A673 (cell line): ENCODE results near the gene FAHD2A. TPM values are rescaled to one million over a fixed set of nuclear protein-coding genes. Genes with fewer than 3 reads are reported as not detected.

Experiments
- BruUV-seq: library from RNA; stranded (reverse); fragments of 400-500 nt; replicated peaks from 2 replicates; lab custom pipeline; 2021; lab: Mats Ljungman, UMichigan
- CTCF ChIA-PET: fragments of 300-600 bp; sonication (Branson Sonifier 250); formaldehyde crosslinking; loops from one replicate; lab custom pipeline; 2022; ENCODE audit warnings: antibody characterized with exemption; lab: Charles Lee
- POLR2A ChIA-PET: fragments of 300-600 bp; sonication (Branson Sonifier 250); formaldehyde crosslinking; loops from one replicate; lab custom pipeline; 2022; ENCODE audit warnings: antibody characterized with exemption; ENCODE audit not compliant: low non-redundant PET; lab: Charles Lee
- DNase-seq: peaks from one replicate; pipeline ENCODE4 v3.0.0-alpha.2; 2015; ENCODE audit warnings: low spot score
- H3K27ac ChIP-seq: fragments of 200-600 bp; sonication (generic); 2 replicates; pipeline ENCODE4 v1.5.1; 2016; ENCODE audit warnings: mixed run types, low read depth, mild to moderate bottlenecking, mixed read lengths, antibody characterized with exemption, low read length; ENCODE audit not compliant: poor library complexity, severe bottlenecking
- H3K27me3 ChIP-seq: fragments of 200-600 bp; sonication (generic); replicated peaks from 2 replicates; pipeline ENCODE4 v1.6.1; 2017; ENCODE audit warnings: mixed run types, low read depth, mild to moderate bottlenecking, mixed read lengths, antibody characterized with exemption, low read length; ENCODE audit not compliant: insufficient read depth, poor library complexity
- H3K36me3 ChIP-seq: fragments of 200-600 bp; sonication (generic); 2 replicates; pipeline ENCODE4 v1.6.1; 2016; ENCODE audit warnings: mixed run types, mild to moderate bottlenecking, mixed read lengths, antibody characterized with exemption, low read length; ENCODE audit not compliant: insufficient read depth, poor library complexity, severe bottlenecking
- H3K4me1 ChIP-seq: fragments of 200-600 bp; sonication (generic); 2 replicates; pipeline ENCODE4 v1.6.1; 2017; ENCODE audit warnings: mixed run types, mild to moderate bottlenecking, mixed read lengths, antibody characterized with exemption, low read length; ENCODE audit not compliant: insufficient read depth, poor library complexity, severe bottlenecking
- H3K4me3 ChIP-seq: fragments of 200-600 bp; sonication (generic); 2 replicates; pipeline ENCODE4 v1.5.1; 2016; ENCODE audit warnings: low read depth, mixed run types, mild to moderate bottlenecking, mixed read lengths, low read length; ENCODE audit not compliant: poor library complexity, severe bottlenecking
- H3K9me3 ChIP-seq: fragments of 200-600 bp; sonication (generic); 2 replicates; pipeline ENCODE4 v1.6.1; 2016; ENCODE audit warnings: mixed run types, low read depth, mild to moderate bottlenecking, mixed read lengths, antibody characterized with exemption, low read length; ENCODE audit not compliant: poor library complexity, severe bottlenecking
- CTCF ChIP-seq: fragments of 300-800, 200-600 bp; sonication (generic); conservative IDR thresholded peaks from 2 replicates; pipeline ENCODE4 v1.5.1; 2017; ENCODE audit warnings: low read depth, mild to moderate bottlenecking, antibody characterized with exemption, low read length, moderate library complexity, mixed read lengths
- EZH2 ChIP-seq: fragments of 200-600 bp; sonication (generic); IDR thresholded peaks from 2 replicates; pipeline ENCODE4 v1.6.1; 2017; ENCODE audit warnings: borderline replicate concordance, low read depth, mild to moderate bottlenecking, mixed read lengths, antibody characterized with exemption, low read length; ENCODE audit not compliant: poor library complexity, severe bottlenecking
- intact Hi-C: fragments of 100-400 bp; cut with micrococcal nuclease; formaldehyde crosslinking; loops from one replicate; pipeline ENCODE4 v1.10.0; 2022; ENCODE audit not compliant: unreplicated experiment
- total RNA-seq: library from RNA; stranded (reverse); gene quantifications from 2 replicates; pipeline ENCODE4 v1.2.3, GENCODE V29; 2021

Gene FAHD2A
- total RNA-seq, 1 experiment from 2014 or later, result 28.9 TPM

- POLR2A ChIA-PET, result no interaction called here
- no peaks in the 10 kb centered on the region for H3K27me3 ChIP-seq
Observed at GRCh38 chr2:95386031-95386430, 16.5 kb upstream of the FAHD2A start.

GRCh38 chr2:95387358-95387757, 15.2 kb upstream of the FAHD2A start:
- H3K4me3 ChIP-seq, result no peak overlapping the region
- H3K27ac ChIP-seq, result no peak overlapping the region
- ChIA-PET CTCF (no interaction called here), POLR2A (no interaction called here)
- intact Hi-C loops, result no loop called here
- no peaks in the 10 kb centered on the region for H3K9me3 ChIP-seq
- H3K4me1 ChIP-seq, result no peaks in the 10 kb centered on the region
- no peaks in the 10 kb centered on the region for H3K27me3 ChIP-seq
- TF ChIP-seq EZH2, result no peak
- TF ChIP-seq CTCF, result no peak
- no TSS peak for BruUV-seq
- no peak for DNase-seq
- H3K36me3 ChIP-seq, result no peaks in the 10 kb centered on the region

More at GRCh38 chr2:95386031-95386430, 16.5 kb upstream of the FAHD2A start:
- no TSS peak for BruUV-seq
- Histone ChIP-seq H3K36me3 (no peaks in the 10 kb centered on the region), H3K27ac (no peak overlapping the region), H3K4me3 (no peak overlapping the region), H3K4me1 (no peaks in the 10 kb centered on the region), H3K9me3 (no peaks in the 10 kb centered on the region)
- no peak for TF ChIP-seq CTCF
- TF ChIP-seq EZH2, result no peak
- CTCF ChIA-PET, result no interaction called here
- DNase-seq, result no peak
- intact Hi-C loops, result no loop called here

- DNase-seq, result no peak
- Histone ChIP-seq H3K27me3 (no peaks in the 10 kb centered on the region), H3K4me3 (no peak overlapping the region), H3K4me1 (no peaks in the 10 kb centered on the region), H3K27ac (no peak overlapping the region), H3K36me3 (no peaks in the 10 kb centered on the region), H3K9me3 (no peaks in the 10 kb centered on the region)
- intact Hi-C loops, result no loop called here
- BruUV-seq, result no TSS peak
- ChIA-PET POLR2A (no interaction called here), CTCF (no interaction called here)
- TF ChIP-seq EZH2 (no peak), CTCF (no peak)
Observed at GRCh38 chr2:95388091-95388692, 14.3 kb upstream of the FAHD2A start.
